Tibial nerve (tissue), 4 donors: Measurements from ENCODE around the gene RNF208.

Experiments
- CTCF ChIP-seq, 5 experiments: fragments of 200-600 bp in 3 of 5; fragments of 450-650 bp in 2 of 5; sonication (generic) in 3 of 5; IDR thresholded peaks; one replicate each; pipeline ENCODE4 v1.5.1; 2016 to 2019; ENCODE audit warnings: antibody characterized with exemption in 5 of 5, mild to moderate bottlenecking in 3 of 5, moderate library complexity in 2 of 5
- EP300 ChIP-seq, 2 donors: sonication (generic); formaldehyde crosslinking; IDR thresholded peaks; one replicate each; pipeline ENCODE4 v1.6.1; 2017; ENCODE audit warnings: antibody characterized with exemption in 2 of 2, mild to moderate bottlenecking in 1 of 2
- POLR2A ChIP-seq, 2 donors: fragments of 450-650 bp; IDR thresholded peaks; one replicate each; pipeline ENCODE4 v1.6.1; 2017; ENCODE audit warnings: antibody characterized with exemption in 2 of 2, mild to moderate bottlenecking in 2 of 2, moderate library complexity in 2 of 2

GRCh38 chr9:137185921-137186320 lies 36.1 kb downstream of the RNF208 start:
- TF ChIP-seq CTCF (IDR thresholded peaks at IDR 0.05) (no peak), POLR2A (IDR thresholded peaks at IDR 0.05) (no peak), EP300 (IDR thresholded peaks at IDR 0.05) (no peak)
